HepG2 (cell line): ENCODE measurements around the gene GREM2. TPM values are rescaled to one million over a fixed set of nuclear protein-coding genes. Genes with fewer than 3 reads are reported as not detected.
A peak's percentile ranks its signal among the peaks of the same experiment; 100 is the strongest.

Experiments used
- ATAC-seq: fragments of 200-7000 bp; cut with Tn5 transposase; 3 replicates; pipeline ENCODE4 v1.9.1; 2020; ENCODE audit warnings: mild to moderate bottlenecking, moderate library complexity
- BruUV-seq: library from RNA; stranded (reverse); fragments of 400-500 nt; replicated peaks from 2 replicates; lab custom pipeline; 2021; lab: Mats Ljungman, UMichigan
- CTCF ChIA-PET: fragments of 300-600 bp; formaldehyde crosslinking; extraction: SDS; loops from one replicate; lab custom pipeline; 2021; ENCODE audit warnings: low total read pairs, inconsistent platforms, low intra/inter-chr PET ratio; lab: Yijun Ruan, JAX
- POLR2A ChIA-PET: fragments of 350-600 bp; sonication (Branson Sonifier 250); formaldehyde crosslinking; loops from one replicate; lab custom pipeline; 2020; ENCODE audit warnings: antibody characterized with exemption, inconsistent platforms; lab: Yijun Ruan, JAX
- DNase-seq: peaks from one replicate; pipeline ENCODE4 v3.0.0-alpha.2; 2015; ENCODE audit warnings: low spot score
- FAIRE-seq: peaks from 3 replicates; lab custom pipeline; 2011; peaks lifted over from hg19 to GRCh38; lab: Jason Lieb, UNC
- H2AFZ ChIP-seq: one replicate; pipeline ENCODE4 v1.6.1; 2011; ENCODE audit warnings: low read length, inconsistent platforms
- H3K27ac ChIP-seq: fragments of 300-600 bp; 3 replicates; pipeline ENCODE4 v1.8.0; 2011; ENCODE audit warnings: mixed run types, mild to moderate bottlenecking, mixed read lengths, low read length, inconsistent platforms; ENCODE audit not compliant: insufficient read depth; ENCODE audit errors: extremely low read length
- H3K27me3 ChIP-seq, 2 experiments: fragments of 200-600 bp in 1 of 2; 2 replicates in 1 of 2; 3 replicates in 1 of 2; pipeline versions ENCODE4 v1.6.0 to v1.8.0; 2011; ENCODE audit warnings: low read length in 2 of 2, mild to moderate bottlenecking in 2 of 2, moderate library complexity in 2 of 2, inconsistent platforms in 1 of 2; ENCODE audit not compliant: insufficient read depth in 2 of 2, control insufficient read depth in 1 of 2
- H3K36me3 ChIP-seq, 2 experiments: fragments of 200-600 bp in 1 of 2; replicated peaks in 1 of 2; 2 replicates in 1 of 2; 3 replicates in 1 of 2; pipeline versions ENCODE4 v1.5.1 to v1.8.0; 2011; ENCODE audit warnings: low read length in 2 of 2, inconsistent platforms in 1 of 2; ENCODE audit not compliant: insufficient read depth in 2 of 2, control insufficient read depth in 1 of 2
- H3K4me1 ChIP-seq: 2 replicates; pipeline ENCODE4 v1.5.1; 2012; ENCODE audit warnings: low read length, inconsistent platforms; ENCODE audit not compliant: insufficient read depth
- H3K4me2 ChIP-seq: 2 replicates; pipeline ENCODE4 v1.6.0; 2011; ENCODE audit warnings: low read depth, low read length, inconsistent platforms
- H3K4me3 ChIP-seq, 3 experiments: fragments of 200-600 bp in 1 of 3; sonication (generic), shearing (Covaris generic) in 1 of 3; replicated peaks in 1 of 3; 2 replicates each; pipeline ENCODE4 v1.5.1; 2011 to 2016; ENCODE audit warnings: low read length in 3 of 3, inconsistent platforms in 2 of 3, low read depth in 2 of 3, mild to moderate bottlenecking in 2 of 3, control low read depth in 1 of 3, mixed read lengths in 1 of 3; ENCODE audit not compliant: insufficient read depth in 1 of 3
- H3K79me2 ChIP-seq: one replicate; pipeline ENCODE4 v1.6.1; 2011; ENCODE audit warnings: low read length, inconsistent platforms; ENCODE audit not compliant: insufficient read depth
- H3K9ac ChIP-seq: 2 replicates; pipeline ENCODE4 v1.6.0; 2011; ENCODE audit warnings: mild to moderate bottlenecking, low read depth, low read length, inconsistent platforms; ENCODE audit not compliant: insufficient read depth
- H3K9me3 ChIP-seq: 2 replicates; pipeline ENCODE4 v1.5.1; 2012; ENCODE audit warnings: mild to moderate bottlenecking, low read length
- H4K20me1 ChIP-seq: 2 replicates; pipeline ENCODE4 v1.6.0; 2011; ENCODE audit warnings: inconsistent platforms, mild to moderate bottlenecking, low read length, moderate library complexity; ENCODE audit not compliant: insufficient read depth
- CCDC6 ChIP-seq: sonication (generic); formaldehyde crosslinking; IDR thresholded peaks from 2 replicates; pipeline ENCODE4 v1.8.1; 2022; ENCODE audit warnings: mild to moderate bottlenecking, missing genetic modification reagents, moderate library complexity
- KLF15 ChIP-seq: sonication (generic); formaldehyde crosslinking; IDR thresholded peaks from 2 replicates; pipeline ENCODE4 v1.8.1; 2023; ENCODE audit warnings: borderline replicate concordance, mild to moderate bottlenecking, inconsistent platforms, missing genetic modification reagents, mixed read lengths
- NR3C1 ChIP-seq: sonication (generic); formaldehyde crosslinking; IDR thresholded peaks from 2 replicates; pipeline ENCODE4 v1.4.0; 2020; ENCODE audit warnings: missing genetic modification reagents
- XRCC5 ChIP-seq: fragments of 200-400 bp; formaldehyde crosslinking; optimal IDR thresholded peaks from 2 replicates; pipeline ENCODE3; 2017; ENCODE audit warnings: mild to moderate bottlenecking, low read length
- ZNF34 ChIP-seq: sonication (generic); formaldehyde crosslinking; IDR thresholded peaks from 2 replicates; pipeline ENCODE4 v1.4.0; 2020; ENCODE audit warnings: mild to moderate bottlenecking, missing genetic modification reagents, borderline replicate concordance
- ZNF569 ChIP-seq: sonication (generic); formaldehyde crosslinking; IDR thresholded peaks from 2 replicates; pipeline ENCODE4 v1.5.0; 2020; ENCODE audit warnings: mild to moderate bottlenecking, missing genetic modification reagents, moderate library complexity, borderline replicate concordance
- ZNF589 ChIP-seq: sonication (generic); formaldehyde crosslinking; conservative IDR thresholded peaks from 2 replicates; pipeline ENCODE4 v1.8.0; 2022; ENCODE audit warnings: mild to moderate bottlenecking, moderate library complexity, missing genetic modification reagents
- ZNF780A ChIP-seq: sonication (generic); formaldehyde crosslinking; IDR thresholded peaks from 2 replicates; pipeline ENCODE4 v1.8.0; 2022; ENCODE audit warnings: mild to moderate bottlenecking, missing genetic modification reagents, moderate library complexity
- WGBS: methylation state at CpG from one replicate; pipeline ENCODE4 v1.1.6; 2017; ENCODE audit warnings: low lambda C conversion rate; 5-methylcytosine and 5-hydroxymethylcytosine counted together
- in situ Hi-C: cut with HindIII; loops from 2 replicates; pipeline ENCODE4 v1.10.0; 2017; ENCODE audit warnings: low pct_unique_long_range_greater_than_20kb; ENCODE audit not compliant: extremely low pct_ligation_motif_present
- intact Hi-C: fragments of 100-400 bp; cut with micrococcal nuclease; formaldehyde crosslinking; loops from one replicate; pipeline ENCODE4 v1.10.0; 2022; ENCODE audit not compliant: unreplicated experiment
- polyA plus RNA-seq, 8 experiments: library from polyadenylated mRNA; depleted of rRNA in 3 of 8; stranded (reverse) in 7 of 8; unstranded in 1 of 8; fragments of >200 nt; fragmentation: Illumina TruSeq in 4 of 8; extraction: Trizol in 4 of 8; gene quantifications; 2 replicates each; pipeline versions ENCODE4 v1.2.1 to v1.2.3, GENCODE V29; 2011 to 2016; ENCODE audit warnings: low read depth in 4 of 8, missing spikeins in 1 of 8, mixed read lengths in 1 of 8; ENCODE audit not compliant: insufficient read depth in 1 of 8
- total RNA-seq, 5 experiments: library from RNA; depleted of rRNA; stranded (reverse); fragments of >200 nt; fragmentation: Illumina TruSeq; extraction: Trizol; gene quantifications; 2 replicates each; pipeline ENCODE4 v1.2.3, GENCODE V29; 2016; ENCODE audit warnings: low read depth in 1 of 5
- TF ChIP-seq, protein P1 (sequence below): sonication (generic); formaldehyde crosslinking; IDR thresholded peaks from 2 replicates; pipeline ENCODE4 v1.9.0; 2021; ENCODE audit warnings: missing genetic modification reagents, borderline replicate concordance

The GREM2 gene
- total and polyA plus RNA-seq, 2 of the 13 experiments (the other 11 are each of a cell fraction or from before 2014, with no cell fraction given) = 0.07 TPM; not detected in 1

DNA sequence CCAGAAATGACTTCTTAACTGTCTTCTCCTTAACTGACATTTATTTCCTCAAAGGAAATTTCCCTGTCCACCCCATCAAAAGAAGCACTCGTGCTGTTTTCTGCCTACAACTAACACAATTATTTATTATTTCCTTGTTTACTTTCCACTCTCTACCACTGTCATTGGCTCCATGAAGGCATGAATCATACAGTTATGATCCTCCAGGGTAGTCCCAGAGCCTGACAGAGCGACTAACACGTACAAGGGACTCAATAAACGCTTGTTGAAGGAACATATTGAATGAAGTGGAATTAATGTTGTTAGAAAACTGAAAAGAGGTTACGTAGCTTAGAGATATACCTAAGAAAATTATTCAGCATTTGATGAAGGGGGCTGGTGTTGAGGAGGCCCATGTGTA is 20.9 kb downstream of the GREM2 start:
- Histone ChIP-seq H3K9me3 (no peaks in the 10 kb centered on the region), H3K27me3 (no peaks in the 10 kb centered on the region; a peak in 1 of 5 replicates), H3K79me2 (no peaks in the 10 kb centered on the region), H3K4me2 (no peak overlapping the region), H2AFZ (peak overlapping the region; percentile 21), H3K9ac (no peak overlapping the region), H3K27ac (no peak overlapping the region), H3K36me3 (no peaks in the 10 kb centered on the region), H3K4me1 (peaks cover 27% of the 10 kb centered on the region), H3K4me3 (no peak overlapping the region), H4K20me1 (no peaks in the 10 kb centered on the region)
- in situ Hi-C loops (no loop called here), intact Hi-C loops (no loop called here)
- TF ChIP-seq XRCC5 (no peak), ZNF589 (CRISPR knock-in tag) (no peak), ZNF34 (no peak), KLF15 (no peak), CCDC6 (CRISPR knock-in tag) (no peak), ZNF780A (CRISPR knock-in tag) (no peak), ZNF569 (no peak), NR3C1 (CRISPR knock-in tag) (no peak)
- TF ChIP-seq, protein P1, sequence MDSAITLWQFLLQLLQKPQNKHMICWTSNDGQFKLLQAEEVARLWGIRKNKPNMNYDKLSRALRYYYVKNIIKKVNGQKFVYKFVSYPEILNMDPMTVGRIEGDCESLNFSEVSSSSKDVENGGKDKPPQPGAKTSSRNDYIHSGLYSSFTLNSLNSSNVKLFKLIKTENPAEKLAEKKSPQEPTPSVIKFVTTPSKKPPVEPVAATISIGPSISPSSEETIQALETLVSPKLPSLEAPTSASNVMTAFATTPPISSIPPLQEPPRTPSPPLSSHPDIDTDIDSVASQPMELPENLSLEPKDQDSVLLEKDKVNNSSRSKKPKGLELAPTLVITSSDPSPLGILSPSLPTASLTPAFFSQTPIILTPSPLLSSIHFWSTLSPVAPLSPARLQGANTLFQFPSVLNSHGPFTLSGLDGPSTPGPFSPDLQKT = no peak
- FAIRE-seq (no peak), ATAC-seq (no peak), DNase-seq (no peak)
- BruUV-seq = no TSS peak
- ChIA-PET POLR2A (no interaction called here), CTCF (no interaction called here)
- 68% methylated on average over 5 of the region's 5 CpGs for WGBS
